ENCODE results near the gene SUGCT.

GRCh38 chr7:40474790-40475680, 340.2 kb downstream of the SUGCT start:
- TF ChIP-seq CTCF (conservative IDR thresholded peaks at IDR 0.05; ENCODE audit: low read depth, low read length) (no peak), EZH2 (IDR thresholded peaks at IDR 0.05; ENCODE audit: borderline replicate concordance, low read depth, low read length, poor library complexity, severe bottlenecking) (no peak)

All from A673 (cell line).